HepG2 (cell line): Measurements from ENCODE around the gene MRFAP1L1. TPM values are rescaled to one million over a fixed set of nuclear protein-coding genes. Genes with fewer than 3 reads are reported as not detected.

Source experiments
- HOXA7 ChIP-seq: sonication (generic); formaldehyde crosslinking; IDR thresholded peaks from 2 replicates; pipeline ENCODE4 v1.8.1; 2022; ENCODE audit warnings: mild to moderate bottlenecking, missing genetic modification reagents, moderate library complexity
- NCOA2 ChIP-seq: sonication (generic); formaldehyde crosslinking; IDR thresholded peaks from 2 replicates; pipeline ENCODE4 v1.8.0; 2022; ENCODE audit warnings: inconsistent platforms
- NRL ChIP-seq: sonication (generic); formaldehyde crosslinking; IDR thresholded peaks from 2 replicates; pipeline ENCODE4 v1.5.0; 2020; ENCODE audit warnings: missing genetic modification reagents, mild to moderate bottlenecking, moderate library complexity, borderline replicate concordance
- RAD51 ChIP-seq: fragments of 450-650 bp; IDR thresholded peaks from 2 replicates; pipeline ENCODE4 v1.6.1; 2016; ENCODE audit warnings: borderline replicate concordance
- RBM39 ChIP-seq: fragments of 200-400 bp; formaldehyde crosslinking; IDR thresholded peaks from one replicate; pipeline ENCODE4 v1.6.1; 2018; ENCODE audit warnings: antibody characterized with exemption, mild to moderate bottlenecking, low read depth, low read length; ENCODE audit not compliant: poor library complexity, severe bottlenecking
- ZFP37 ChIP-seq: sonication (generic); formaldehyde crosslinking; IDR thresholded peaks from 2 replicates; pipeline ENCODE4 v1.4.0; 2020; ENCODE audit warnings: missing genetic modification reagents, borderline replicate concordance
- ZFP82 ChIP-seq: sonication (generic); formaldehyde crosslinking; IDR thresholded peaks from 2 replicates; pipeline ENCODE4 v1.5.1; 2020; ENCODE audit warnings: mild to moderate bottlenecking, missing genetic modification reagents, borderline replicate concordance
- ZNF34 ChIP-seq: sonication (generic); formaldehyde crosslinking; IDR thresholded peaks from 2 replicates; pipeline ENCODE4 v1.4.0; 2020; ENCODE audit warnings: mild to moderate bottlenecking, missing genetic modification reagents, borderline replicate concordance
- ZNF430 ChIP-seq: sonication (generic); formaldehyde crosslinking; IDR thresholded peaks from 2 replicates; pipeline ENCODE4 v1.9.0; 2021; ENCODE audit warnings: mild to moderate bottlenecking, missing genetic modification reagents
- ZNF598 ChIP-seq: sonication (generic); formaldehyde crosslinking; IDR thresholded peaks from 2 replicates; pipeline ENCODE4 v1.5.1; 2020; ENCODE audit warnings: mild to moderate bottlenecking, missing genetic modification reagents, borderline replicate concordance
- ZNF879 ChIP-seq: sonication (generic); formaldehyde crosslinking; IDR thresholded peaks from 2 replicates; pipeline ENCODE4 v1.8.1; 2023; ENCODE audit warnings: missing genetic modification reagents
- ZNF891 ChIP-seq: sonication (generic); formaldehyde crosslinking; IDR thresholded peaks from 2 replicates; pipeline ENCODE4 v1.5.0; 2020; ENCODE audit warnings: mild to moderate bottlenecking, missing genetic modification reagents
- ZSCAN22 ChIP-seq: sonication (generic); formaldehyde crosslinking; IDR thresholded peaks from 2 replicates; pipeline ENCODE4 v1.4.0; 2020; ENCODE audit warnings: mild to moderate bottlenecking, missing genetic modification reagents
- ZZZ3 ChIP-seq: sonication (generic); formaldehyde crosslinking; IDR thresholded peaks from 2 replicates; pipeline ENCODE4 v1.4.0; 2020; ENCODE audit warnings: missing genetic modification reagents, mild to moderate bottlenecking, borderline replicate concordance
- polyA plus RNA-seq, 8 experiments: library from polyadenylated mRNA; depleted of rRNA in 3 of 8; stranded (reverse) in 7 of 8; unstranded in 1 of 8; fragments of >200 nt; fragmentation: Illumina TruSeq in 4 of 8; extraction: Trizol in 4 of 8; gene quantifications; 2 replicates each; pipeline versions ENCODE4 v1.2.1 to v1.2.3, GENCODE V29; 2011 to 2016; ENCODE audit warnings: low read depth in 4 of 8, missing spikeins in 1 of 8, mixed read lengths in 1 of 8; ENCODE audit not compliant: insufficient read depth in 1 of 8
- total RNA-seq, 5 experiments: library from RNA; depleted of rRNA; stranded (reverse); fragments of >200 nt; fragmentation: Illumina TruSeq; extraction: Trizol; gene quantifications; 2 replicates each; pipeline ENCODE4 v1.2.3, GENCODE V29; 2016; ENCODE audit warnings: low read depth in 1 of 5
- TF ChIP-seq, protein P1 (sequence below): sonication (generic); formaldehyde crosslinking; IDR thresholded peaks from 2 replicates; pipeline ENCODE4 v1.4.0; 2020; ENCODE audit warnings: mild to moderate bottlenecking, missing genetic modification reagents
- TF ChIP-seq, protein P2 (sequence below): sonication (generic); formaldehyde crosslinking; IDR thresholded peaks from 2 replicates; pipeline ENCODE4 v1.5.1; 2020; ENCODE audit warnings: missing genetic modification reagents, mild to moderate bottlenecking, borderline replicate concordance
- TF ChIP-seq, protein P3 (sequence below): sonication (generic); formaldehyde crosslinking; IDR thresholded peaks from 2 replicates; pipeline ENCODE4 v1.5.0; 2020; ENCODE audit warnings: mild to moderate bottlenecking, missing genetic modification reagents
- TF ChIP-seq, protein P4 (sequence below): sonication (generic); formaldehyde crosslinking; conservative IDR thresholded peaks from 2 replicates; pipeline ENCODE4 v1.8.0; 2022; ENCODE audit warnings: low read depth, missing genetic modification reagents
- TF ChIP-seq, protein P5 (sequence below): sonication (generic); formaldehyde crosslinking; IDR thresholded peaks from 2 replicates; pipeline ENCODE4 v1.8.1; 2022; ENCODE audit warnings: low read depth, mild to moderate bottlenecking, missing genetic modification reagents

Gene MRFAP1L1
- total and polyA plus RNA-seq, 2 of the 13 experiments (the other 11 are each of a cell fraction or from before 2014, with no cell fraction given): 44.8 to 76.6 TPM

DNA sequence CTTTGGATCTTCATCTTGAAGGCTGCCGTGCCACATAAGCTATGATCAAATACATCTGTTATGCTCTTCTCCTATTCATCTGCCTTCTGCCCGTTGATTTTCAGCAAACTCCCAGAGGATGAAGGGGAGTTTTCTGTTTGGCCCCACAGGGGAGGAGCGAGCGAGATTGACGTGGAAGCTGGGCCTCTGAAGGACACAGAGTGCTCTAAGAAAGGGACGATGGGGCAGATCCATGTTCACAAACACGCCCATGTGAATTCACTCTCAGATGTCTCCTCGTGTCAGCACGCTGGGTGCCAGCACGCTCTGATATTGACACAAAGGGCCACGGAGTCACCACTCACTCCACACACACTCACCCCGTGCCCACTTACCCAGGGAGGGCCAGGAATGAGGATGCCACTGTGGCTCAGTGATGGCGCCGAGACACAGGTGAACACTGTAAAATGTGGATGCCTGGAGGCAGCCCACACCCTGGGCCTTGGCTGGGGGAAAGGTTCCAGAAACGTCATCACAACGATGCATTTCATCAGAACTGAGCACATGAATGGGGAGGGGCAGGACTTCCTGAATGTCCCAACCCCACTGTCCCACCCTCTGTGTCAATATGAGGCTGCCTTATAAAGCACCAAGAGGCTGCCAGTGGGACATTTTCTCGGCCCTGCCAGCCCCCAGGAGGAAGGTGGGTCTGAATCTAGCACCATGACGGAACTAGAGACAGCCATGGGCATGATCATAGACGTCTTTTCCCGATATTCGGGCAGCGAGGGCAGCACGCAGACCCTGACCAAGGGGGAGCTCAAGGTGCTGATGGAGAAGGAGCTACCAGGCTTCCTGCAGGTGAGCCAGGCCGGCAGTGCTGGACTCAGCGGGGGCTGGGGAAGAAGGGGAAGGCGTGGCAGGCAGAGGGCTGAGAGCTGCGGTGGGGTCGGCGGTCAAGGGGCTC is 16.2 kb downstream of the MRFAP1L1 start, which contains the start of gene S100P (continued):
- TF ChIP-seq ZNF34 (CRISPR knock-in tag) (0 out of 2 replicates have a peak, but pooled peaks have one; percentile 89), RAD51 (no peak), ZNF430 (peak; percentile 88; the same call in 1 of the 2 replicates), ZNF879 (no peak), ZNF891 (CRISPR knock-in tag) (peak; percentile 71; the same call in 1 of the 2 replicates), RBM39 (no peak), HOXA7 (CRISPR knock-in tag) (no peak), NRL (CRISPR knock-in tag) (0 out of 2 replicates have a peak, but pooled peaks have one; percentile 23), ZSCAN22 (CRISPR knock-in tag) (no peak), NCOA2 (CRISPR knock-in tag) (peak; percentile 77), ZFP37 (CRISPR knock-in tag) (0 out of 2 replicates have a peak, but pooled peaks have one; percentile 51), ZFP82 (CRISPR knock-in tag) (no peak; the same call in 1 of the 2 replicates), ZZZ3 (CRISPR knock-in tag) (no peak), ZNF598 (CRISPR knock-in tag) (peak; percentile 56; the same call in 1 of the 2 replicates)
- TF ChIP-seq, protein P1, sequence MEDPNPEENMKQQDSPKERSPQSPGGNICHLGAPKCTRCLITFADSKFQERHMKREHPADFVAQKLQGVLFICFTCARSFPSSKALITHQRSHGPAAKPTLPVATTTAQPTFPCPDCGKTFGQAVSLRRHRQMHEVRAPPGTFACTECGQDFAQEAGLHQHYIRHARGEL: 0 out of 2 replicates have a peak, but pooled peaks have one; percentile 53
- TF ChIP-seq, protein P2, sequence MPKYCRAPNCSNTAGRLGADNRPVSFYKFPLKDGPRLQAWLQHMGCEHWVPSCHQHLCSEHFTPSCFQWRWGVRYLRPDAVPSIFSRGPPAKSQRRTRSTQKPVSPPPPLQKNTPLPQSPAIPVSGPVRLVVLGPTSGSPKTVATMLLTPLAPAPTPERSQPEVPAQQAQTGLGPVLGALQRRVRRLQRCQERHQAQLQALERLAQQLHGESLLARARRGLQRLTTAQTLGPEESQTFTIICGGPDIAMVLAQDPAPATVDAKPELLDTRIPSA: no peak
- TF ChIP-seq, protein P3, sequence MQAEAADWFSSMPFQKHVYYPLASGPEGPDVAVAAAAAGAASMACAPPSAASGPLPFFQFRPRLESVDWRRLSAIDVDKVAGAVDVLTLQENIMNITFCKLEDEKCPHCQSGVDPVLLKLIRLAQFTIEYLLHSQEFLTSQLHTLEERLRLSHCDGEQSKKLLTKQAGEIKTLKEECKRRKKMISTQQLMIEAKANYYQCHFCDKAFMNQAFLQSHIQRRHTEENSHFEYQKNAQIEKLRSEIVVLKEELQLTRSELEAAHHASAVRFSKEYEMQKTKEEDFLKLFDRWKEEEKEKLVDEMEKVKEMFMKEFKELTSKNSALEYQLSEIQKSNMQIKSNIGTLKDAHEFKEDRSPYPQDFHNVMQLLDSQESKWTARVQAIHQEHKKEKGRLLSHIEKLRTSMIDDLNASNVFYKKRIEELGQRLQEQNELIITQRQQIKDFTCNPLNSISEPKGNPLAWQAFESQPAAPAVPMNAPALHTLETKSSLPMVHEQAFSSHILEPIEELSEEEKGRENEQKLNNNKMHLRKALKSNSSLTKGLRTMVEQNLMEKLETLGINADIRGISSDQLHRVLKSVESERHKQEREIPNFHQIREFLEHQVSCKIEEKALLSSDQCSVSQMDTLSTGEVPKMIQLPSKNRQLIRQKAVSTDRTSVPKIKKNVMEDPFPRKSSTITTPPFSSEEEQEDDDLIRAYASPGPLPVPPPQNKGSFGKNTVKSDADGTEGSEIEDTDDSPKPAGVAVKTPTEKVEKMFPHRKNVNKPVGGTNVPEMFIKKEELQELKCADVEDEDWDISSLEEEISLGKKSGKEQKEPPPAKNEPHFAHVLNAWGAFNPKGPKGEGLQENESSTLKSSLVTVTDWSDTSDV (CRISPR knock-in tag): peak; percentile 79; the same call in 1 of the 2 replicates
- TF ChIP-seq, protein P4, sequence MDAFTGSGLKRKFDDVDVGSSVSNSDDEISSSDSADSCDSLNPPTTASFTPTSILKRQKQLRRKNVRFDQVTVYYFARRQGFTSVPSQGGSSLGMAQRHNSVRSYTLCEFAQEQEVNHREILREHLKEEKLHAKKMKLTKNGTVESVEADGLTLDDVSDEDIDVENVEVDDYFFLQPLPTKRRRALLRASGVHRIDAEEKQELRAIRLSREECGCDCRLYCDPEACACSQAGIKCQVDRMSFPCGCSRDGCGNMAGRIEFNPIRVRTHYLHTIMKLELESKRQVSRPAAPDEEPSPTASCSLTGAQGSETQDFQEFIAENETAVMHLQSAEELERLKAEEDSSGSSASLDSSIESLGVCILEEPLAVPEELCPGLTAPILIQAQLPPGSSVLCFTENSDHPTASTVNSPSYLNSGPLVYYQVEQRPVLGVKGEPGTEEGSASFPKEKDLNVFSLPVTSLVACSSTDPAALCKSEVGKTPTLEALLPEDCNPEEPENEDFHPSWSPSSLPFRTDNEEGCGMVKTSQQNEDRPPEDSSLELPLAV: no peak
- TF ChIP-seq, protein P5, sequence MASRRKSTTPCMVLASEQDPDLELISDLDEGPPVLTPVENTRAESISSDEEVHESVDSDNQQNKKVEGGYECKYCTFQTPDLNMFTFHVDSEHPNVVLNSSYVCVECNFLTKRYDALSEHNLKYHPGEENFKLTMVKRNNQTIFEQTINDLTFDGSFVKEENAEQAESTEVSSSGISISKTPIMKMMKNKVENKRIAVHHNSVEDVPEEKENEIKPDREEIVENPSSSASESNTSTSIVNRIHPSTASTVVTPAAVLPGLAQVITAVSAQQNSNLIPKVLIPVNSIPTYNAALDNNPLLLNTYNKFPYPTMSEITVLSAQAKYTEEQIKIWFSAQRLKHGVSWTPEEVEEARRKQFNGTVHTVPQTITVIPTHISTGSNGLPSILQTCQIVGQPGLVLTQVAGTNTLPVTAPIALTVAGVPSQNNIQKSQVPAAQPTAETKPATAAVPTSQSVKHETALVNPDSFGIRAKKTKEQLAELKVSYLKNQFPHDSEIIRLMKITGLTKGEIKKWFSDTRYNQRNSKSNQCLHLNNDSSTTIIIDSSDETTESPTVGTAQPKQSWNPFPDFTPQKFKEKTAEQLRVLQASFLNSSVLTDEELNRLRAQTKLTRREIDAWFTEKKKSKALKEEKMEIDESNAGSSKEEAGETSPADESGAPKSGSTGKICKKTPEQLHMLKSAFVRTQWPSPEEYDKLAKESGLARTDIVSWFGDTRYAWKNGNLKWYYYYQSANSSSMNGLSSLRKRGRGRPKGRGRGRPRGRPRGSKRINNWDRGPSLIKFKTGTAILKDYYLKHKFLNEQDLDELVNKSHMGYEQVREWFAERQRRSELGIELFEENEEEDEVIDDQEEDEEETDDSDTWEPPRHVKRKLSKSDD: peak; percentile 64; the same call in 1 of the 2 replicates
